HT-29 (cell line): ENCODE measurements around the gene MINDY3. TPM values are rescaled to one million over a fixed set of nuclear protein-coding genes. Genes with fewer than 3 reads are reported as not detected.

ENCODE experiments used
- DNase-seq: peaks from one replicate; pipeline ENCODE4 v3.0.0-alpha.2; 2015; ENCODE audit warnings: low spot score
- total RNA-seq: library from RNA; depleted of rRNA; stranded (reverse); fragments of >200 nt; shearing (Covaris generic); gene quantifications from 2 replicates; pipeline ENCODE4 v1.2.3, GENCODE V29; 2014; rRNA removed

MINDY3 gene
- total RNA-seq, 1 experiment from 2014 or later = 6.3 TPM

GRCh38 chr10:15738270-15738925 lies 121.9 kb downstream of the MINDY3 start:
- DNase-seq = no peak

- no peak for DNase-seq
Observed at GRCh38 chr10:15737656-15738055, 122.7 kb downstream of the MINDY3 start.

GRCh38 chr10:15735763-15736162 lies 124.5 kb downstream of the MINDY3 start:
- no peak for DNase-seq

- no peak for DNase-seq
Observed at GRCh38 chr10:15730341-15730740, 130.0 kb downstream of the MINDY3 start.

- no peak for DNase-seq
Observed at GRCh38 chr10:15729890-15730289, 130.4 kb downstream of the MINDY3 start.

Other genes starting within 250 kb of the MINDY3 start
- not detected in 2 replicates for gene ITGA8, start 140.6 kb downstream of the MINDY3 start, total RNA-seq